CD4-positive, alpha-beta memory T cell (primary cell): ENCODE results near the gene UQCC5. TPM values are rescaled to one million over a fixed set of nuclear protein-coding genes. Genes with fewer than 3 reads are reported as not detected.

Source experiments
- CTCF ChIA-PET: fragments of 350-600 bp; sonication (Branson Sonifier 250); formaldehyde crosslinking; loops from one replicate; lab custom pipeline; 2021; ENCODE audit warnings: inconsistent platforms; ENCODE audit not compliant: partially characterized antibody; lab: Charles Lee
- POLR2A ChIA-PET: fragments of 350-600 bp; sonication (Branson Sonifier 250); formaldehyde crosslinking; loops from one replicate; lab custom pipeline; 2021; ENCODE audit not compliant: partially characterized antibody; lab: Charles Lee
- DNase-seq, 5 donors: peaks; one replicate each; pipeline versions ENCODE4 v3.0.0 to v3.0.0-alpha.2; 2020 to 2022; ENCODE audit warnings: mixed read lengths in 1 of 5
- H3K27ac ChIP-seq: one replicate; pipeline ENCODE4 v1.7.0; 2013; ENCODE audit warnings: low read depth, low read length
- H3K27me3 ChIP-seq: 2 replicates; pipeline ENCODE4 v1.7.0; 2013; ENCODE audit warnings: mild to moderate bottlenecking, low read length, moderate library complexity; ENCODE audit not compliant: insufficient read depth
- H3K36me3 ChIP-seq: 2 replicates; pipeline ENCODE4 v1.7.0; 2013; ENCODE audit warnings: mild to moderate bottlenecking, low read length, moderate library complexity; ENCODE audit not compliant: insufficient read depth
- H3K4me1 ChIP-seq: 2 replicates; pipeline ENCODE4 v1.7.0; 2013; ENCODE audit warnings: mild to moderate bottlenecking, low read length, moderate library complexity; ENCODE audit not compliant: insufficient read depth
- H3K4me3 ChIP-seq, 2 donors: one replicate each; pipeline ENCODE4 v1.7.0; 2013; ENCODE audit warnings: low read length in 2 of 2, mild to moderate bottlenecking in 1 of 2
- H3K9me3 ChIP-seq, 2 donors: one replicate each; pipeline ENCODE4 v1.7.0; 2013; ENCODE audit warnings: low read length in 2 of 2, control low read depth in 1 of 2; ENCODE audit not compliant: control insufficient read depth in 1 of 2
- H3K27ac Mint-ChIP-seq, 7 donors: one replicate each; pipeline ENCODE4 v1.8.0; 2020 to 2021; ENCODE audit warnings: mixed read lengths in 7 of 7, mild to moderate bottlenecking in 6 of 7, inconsistent platforms in 3 of 7, moderate library complexity in 3 of 7
- H3K27me3 Mint-ChIP-seq, 2 donors: one replicate each; pipeline ENCODE4 v1.8.0; 2020 to 2021; ENCODE audit warnings: mixed read lengths in 2 of 2
- H3K36me3 Mint-ChIP-seq, 2 donors: one replicate each; pipeline ENCODE4 v1.8.0; 2020 to 2021; ENCODE audit warnings: mixed read lengths in 2 of 2, inconsistent platforms in 1 of 2, mild to moderate bottlenecking in 1 of 2
- H3K4me1 Mint-ChIP-seq, 4 donors: one replicate each; pipeline ENCODE4 v1.8.0; 2020 to 2021; ENCODE audit warnings: mixed read lengths in 4 of 4, mild to moderate bottlenecking in 1 of 4
- H3K4me3 Mint-ChIP-seq, 8 donors: one replicate each; pipeline ENCODE4 v1.8.0; 2020 to 2021; ENCODE audit warnings: mixed read lengths in 8 of 8, mild to moderate bottlenecking in 7 of 8, moderate library complexity in 6 of 8, inconsistent platforms in 3 of 8
- H3K9me3 Mint-ChIP-seq, 8 donors: one replicate each; pipeline ENCODE4 v1.8.0; 2020 to 2021; ENCODE audit warnings: mixed read lengths in 8 of 8, mild to moderate bottlenecking in 5 of 8, inconsistent platforms in 3 of 8, moderate library complexity in 1 of 8
- intact Hi-C: fragments of 100-400 bp; cut with micrococcal nuclease; formaldehyde crosslinking; loops from one replicate; pipeline ENCODE4 v1.15.1; 2023
- polyA plus RNA-seq, 2 donors: library from polyadenylated mRNA; unstranded; fragments of 300-500 nt; fragmentation: Illumina TruSeq; gene quantifications; one replicate each; pipeline ENCODE4 v1.2.3, GENCODE V29; 2021
- total RNA-seq, 2 experiments: library from RNA; stranded (reverse); gene quantifications; one replicate each; pipeline ENCODE4 v1.2.3, GENCODE V29; 2021

Gene UQCC5, protein sequence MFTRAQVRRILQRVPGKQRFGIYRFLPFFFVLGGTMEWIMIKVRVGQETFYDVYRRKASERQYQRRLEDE
- total RNA-seq (10 to 100 TPM; 12.1 to 13.2 TPM), polyA plus RNA-seq (10 to 100 TPM; 26.5 to 27.1 TPM)

DNA sequence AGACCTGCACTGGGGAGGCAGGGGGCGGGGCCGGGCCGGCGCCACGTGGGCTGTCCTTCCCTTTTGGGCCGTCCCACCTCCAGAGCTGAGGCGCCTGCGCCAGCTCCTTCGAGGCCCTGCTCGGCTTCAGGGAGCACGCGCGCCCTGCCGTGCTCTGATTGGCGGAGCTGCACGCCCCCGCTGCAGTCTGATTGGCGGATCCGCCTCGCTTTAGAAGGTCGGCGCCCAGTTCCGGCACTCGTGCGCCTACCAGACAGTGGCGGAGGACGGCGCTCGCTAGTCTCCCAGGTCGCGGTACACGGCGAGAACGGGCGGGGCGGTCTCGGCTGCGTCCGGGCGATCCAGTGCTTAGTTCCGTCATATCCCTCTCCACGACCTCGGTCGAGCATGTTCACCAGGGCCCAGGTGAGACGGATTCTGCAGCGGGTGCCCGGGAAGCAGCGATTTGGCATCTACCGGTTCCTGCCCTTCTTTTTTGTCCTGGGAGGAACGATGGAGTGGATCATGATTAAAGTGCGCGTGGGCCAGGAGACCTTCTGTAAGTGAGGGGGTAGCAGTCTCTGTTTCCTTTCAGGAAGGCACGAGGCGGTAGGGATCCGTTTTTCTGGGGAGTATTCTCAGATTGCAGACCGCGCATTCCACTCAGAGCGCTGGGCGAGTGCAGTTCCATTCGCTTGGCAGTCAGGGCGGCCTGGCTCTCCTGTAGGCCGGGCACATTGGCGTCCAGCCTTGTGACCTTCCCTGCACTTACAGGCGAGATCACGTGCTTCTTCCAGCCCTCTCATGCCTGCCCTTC, at the start of gene UQCC5:
UQCC5 (plus strand) TSS at position 237 of the 796 bp plus-strand sequence; CDS start at position 388, 151 bp downstream.
- no peaks in the 10 kb centered on the region for H3K27me3 ChIP-seq
- peaks cover 24 to 68% (median 49%) of the 10 kb centered on the region in 4 donors for H3K4me1 Mint-ChIP-seq
- H3K9me3 Mint-ChIP-seq = peaks cover 0 to 3% (median 0%) of the 10 kb centered on the region in 8 donors
- peak within 1 kb of the TSS; percentile 74 for H3K27ac ChIP-seq
- no peaks in the 10 kb centered on the region for H3K9me3 ChIP-seq
- peak within 1 kb of the TSS; percentile 94 to 100 (median 99) for H3K27ac Mint-ChIP-seq
- peaks cover 7 to 25% of the 10 kb centered on the region in 2 donors for H3K36me3 Mint-ChIP-seq
- peaks cover 46% of the 10 kb centered on the region for H3K4me1 ChIP-seq
- POLR2A ChIA-PET = interaction anchor here (0.6 to 1.9 kb wide), 12 partner anchors 10 to 541 kb away, joined by 3 to 9 read pairs (median 4); partner anchors contain the start of genes GLYCTK, NEK4, NISCH and RPL29
- H3K4me3 ChIP-seq = peak within 1 kb of the TSS; percentile 83 to 95
- CTCF ChIA-PET = interaction anchor here (0.9 to 1.3 kb wide), 2 partner anchors 8 to 89 kb away, joined by 3 to 4 read pairs; no protein-coding TSS in a partner anchor
- peak within 1 kb of the TSS; percentile 98 to 100 (median 100) for H3K4me3 Mint-ChIP-seq
- intact Hi-C loops = loop anchor here (1.0 to 5.0 kb wide), 4 partner anchors 80 to 1036 kb away; partner anchors contain the start of genes DCAF1, GNL3, PBRM1 and SPCS1
- no peaks in the 10 kb centered on the region for H3K36me3 ChIP-seq
- DNase-seq = peak; percentile 96 to 99 (median 98)
- no peaks in the 10 kb centered on the region for H3K27me3 Mint-ChIP-seq

DNA sequence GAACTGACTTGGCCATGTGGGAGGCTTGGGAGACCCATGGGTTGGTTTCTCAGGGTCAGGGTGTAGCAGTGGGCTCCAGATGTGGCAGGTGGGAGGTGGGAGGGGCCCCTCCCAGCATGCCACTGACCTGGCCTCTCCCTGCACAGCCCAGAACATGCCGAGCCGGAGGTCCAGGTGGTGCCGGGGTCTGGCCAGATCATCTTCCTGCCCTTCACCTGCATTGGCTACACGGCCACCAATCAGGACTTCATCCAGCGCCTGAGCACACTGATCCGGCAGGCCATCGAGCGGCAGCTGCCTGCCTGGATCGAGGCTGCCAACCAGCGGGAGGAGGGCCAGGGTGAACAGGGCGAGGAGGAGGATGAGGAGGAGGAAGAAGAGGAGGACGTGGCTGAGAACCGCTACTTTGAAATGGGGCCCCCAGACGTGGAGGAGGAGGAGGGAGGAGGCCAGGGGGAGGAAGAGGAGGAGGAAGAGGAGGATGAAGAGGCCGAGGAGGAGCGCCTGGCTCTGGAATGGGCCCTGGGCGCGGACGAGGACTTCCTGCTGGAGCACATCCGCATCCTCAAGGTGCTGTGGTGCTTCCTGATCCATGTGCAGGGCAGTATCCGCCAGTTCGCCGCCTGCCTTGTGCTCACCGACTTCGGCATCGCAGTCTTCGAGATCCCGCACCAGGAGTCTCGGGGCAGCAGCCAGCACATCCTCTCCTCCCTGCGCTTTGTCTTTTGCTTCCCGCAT, 49.2 kb upstream of the UQCC5 start:
- no peaks in the 10 kb centered on the region for H3K9me3 Mint-ChIP-seq
- ChIA-PET POLR2A (no interaction called here), CTCF (no interaction called here)
- peaks cover 42% of the 10 kb centered on the region for H3K36me3 ChIP-seq
- H3K4me1 ChIP-seq = no peaks in the 10 kb centered on the region
- no peaks in the 10 kb centered on the region for H3K9me3 ChIP-seq
- intact Hi-C loops = no loop called here
- H3K36me3 Mint-ChIP-seq = peaks cover 16 to 62% of the 10 kb centered on the region in 2 donors
- H3K27ac ChIP-seq = no peak overlapping the region
- DNase-seq = peak in 1 of 5 donors; percentile 14
- peaks cover 0 to 4% (median 1%) of the 10 kb centered on the region in 4 donors for H3K4me1 Mint-ChIP-seq
- no peaks in the 10 kb centered on the region for H3K27me3 Mint-ChIP-seq
- H3K27me3 ChIP-seq = no peaks in the 10 kb centered on the region
- H3K27ac Mint-ChIP-seq = peak overlapping the region in 1 of 7 donors; percentile 37
- H3K4me3 ChIP-seq = no peak overlapping the region
- no peak overlapping the region for H3K4me3 Mint-ChIP-seq

DNA sequence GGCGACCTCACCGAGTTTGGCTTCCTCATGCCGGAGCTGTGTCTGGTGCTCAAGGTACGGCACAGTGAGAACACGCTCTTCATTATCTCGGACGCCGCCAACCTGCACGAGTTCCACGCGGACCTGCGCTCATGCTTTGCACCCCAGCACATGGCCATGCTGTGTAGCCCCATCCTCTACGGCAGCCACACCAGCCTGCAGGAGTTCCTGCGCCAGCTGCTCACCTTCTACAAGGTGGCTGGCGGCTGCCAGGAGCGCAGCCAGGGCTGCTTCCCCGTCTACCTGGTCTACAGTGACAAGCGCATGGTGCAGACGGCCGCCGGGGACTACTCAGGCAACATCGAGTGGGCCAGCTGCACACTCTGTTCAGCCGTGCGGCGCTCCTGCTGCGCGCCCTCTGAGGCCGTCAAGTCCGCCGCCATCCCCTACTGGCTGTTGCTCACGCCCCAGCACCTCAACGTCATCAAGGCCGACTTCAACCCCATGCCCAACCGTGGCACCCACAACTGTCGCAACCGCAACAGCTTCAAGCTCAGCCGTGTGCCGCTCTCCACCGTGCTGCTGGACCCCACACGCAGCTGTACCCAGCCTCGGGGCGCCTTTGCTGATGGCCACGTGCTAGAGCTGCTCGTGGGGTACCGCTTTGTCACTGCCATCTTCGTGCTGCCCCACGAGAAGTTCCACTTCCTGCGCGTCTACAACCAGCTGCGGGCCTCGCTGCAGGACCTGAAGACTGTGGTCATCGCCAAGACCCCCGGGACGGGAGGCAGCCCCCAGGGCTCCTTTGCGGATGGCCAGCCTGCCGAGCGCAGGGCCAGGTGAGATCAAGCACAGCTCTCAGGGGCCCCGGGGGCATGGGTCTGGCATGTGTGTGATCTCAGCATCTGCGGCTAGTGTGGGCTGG, 48.4 kb upstream of the UQCC5 start:
- peak in 1 of 5 donors; percentile 29 for DNase-seq
- Mint-ChIP-seq H3K27ac (peak overlapping the region in 1 of 7 donors; percentile 37), H3K4me1 (peaks cover 0 to 4% (median 1%) of the 10 kb centered on the region in 4 donors), H3K27me3 (no peaks in the 10 kb centered on the region), H3K36me3 (peaks cover 17 to 65% of the 10 kb centered on the region in 2 donors), H3K4me3 (no peak overlapping the region), H3K9me3 (no peaks in the 10 kb centered on the region)
- ChIA-PET CTCF (no interaction called here), POLR2A (no interaction called here)
- intact Hi-C loops = no loop called here
- H3K27ac ChIP-seq = no peak overlapping the region
- no peaks in the 10 kb centered on the region for H3K4me1 ChIP-seq
- no peak overlapping the region for H3K4me3 ChIP-seq
- H3K27me3 ChIP-seq = no peaks in the 10 kb centered on the region
- peaks cover 44% of the 10 kb centered on the region for H3K36me3 ChIP-seq
- H3K9me3 ChIP-seq = no peaks in the 10 kb centered on the region

DNA sequence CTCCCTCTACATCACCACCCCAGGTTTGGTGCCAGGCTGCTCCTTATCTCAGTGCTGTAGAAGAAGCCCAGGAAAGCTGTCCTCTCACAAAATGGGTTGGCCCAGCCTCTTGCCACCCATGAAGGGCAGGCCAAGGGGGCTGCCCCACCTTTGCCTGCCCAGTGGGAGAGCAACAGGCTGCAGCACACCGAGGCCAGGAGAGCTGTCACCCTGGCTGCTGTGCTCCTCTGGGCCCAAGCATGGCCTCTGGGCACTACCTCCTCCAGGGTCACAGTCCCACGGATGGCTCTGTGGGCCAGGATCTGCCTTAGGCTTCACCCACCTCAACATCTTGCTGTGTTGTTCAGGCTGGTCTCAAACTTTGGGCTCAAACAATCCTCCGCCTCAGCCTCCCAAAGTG, 47.7 kb upstream of the UQCC5 start:
- no peaks in the 10 kb centered on the region for H3K9me3 ChIP-seq
- no peak overlapping the region for H3K4me3 ChIP-seq
- intact Hi-C loops = no loop called here
- no peaks in the 10 kb centered on the region for H3K4me1 ChIP-seq
- no peaks in the 10 kb centered on the region for H3K27me3 ChIP-seq
- CTCF ChIA-PET = no interaction called here
- POLR2A ChIA-PET = interaction anchor here (1.4 kb wide), 1 partner anchor 47 kb away, joined by 5 read pairs; no protein-coding TSS in a partner anchor
- H3K27me3 Mint-ChIP-seq = no peaks in the 10 kb centered on the region
- peak overlapping the region in 1 of 7 donors; percentile 18 for H3K27ac Mint-ChIP-seq
- peak in 1 of 5 donors; percentile 15 for DNase-seq
- H3K9me3 Mint-ChIP-seq = no peaks in the 10 kb centered on the region
- H3K4me1 Mint-ChIP-seq = peaks cover 0 to 4% (median 1%) of the 10 kb centered on the region in 4 donors
- H3K27ac ChIP-seq = no peak overlapping the region
- peaks cover 17 to 61% of the 10 kb centered on the region in 2 donors for H3K36me3 Mint-ChIP-seq
- peaks cover 39% of the 10 kb centered on the region for H3K36me3 ChIP-seq
- no peak overlapping the region for H3K4me3 Mint-ChIP-seq

DNA sequence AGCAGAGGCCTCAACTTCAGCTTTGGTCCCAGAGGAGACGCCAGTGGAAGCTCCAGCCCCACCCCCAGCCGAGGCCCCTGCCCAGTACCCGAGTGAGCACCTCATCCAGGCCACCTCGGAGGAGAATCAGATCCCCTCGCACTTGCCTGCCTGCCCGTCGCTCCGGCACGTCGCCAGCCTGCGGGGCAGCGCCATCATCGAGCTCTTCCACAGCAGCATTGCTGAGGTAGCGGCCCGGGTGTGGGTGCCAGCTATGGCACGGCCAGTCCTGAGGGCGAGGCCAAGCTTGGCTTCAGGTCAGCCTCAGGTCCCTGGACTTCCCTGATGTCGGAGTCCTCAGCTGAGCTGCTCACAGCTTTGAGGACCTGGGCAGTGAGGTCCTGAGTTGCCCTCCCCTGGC, 47.0 kb upstream of the UQCC5 start:
- Histone ChIP-seq H3K27me3 (no peaks in the 10 kb centered on the region), H3K36me3 (peaks cover 37% of the 10 kb centered on the region), H3K4me3 (no peak overlapping the region), H3K27ac (no peak overlapping the region), H3K9me3 (no peaks in the 10 kb centered on the region), H3K4me1 (no peaks in the 10 kb centered on the region)
- peak in 1 of 5 donors; percentile 31 for DNase-seq
- no peaks in the 10 kb centered on the region for H3K27me3 Mint-ChIP-seq
- ChIA-PET POLR2A (interaction anchor here (1.4 kb wide), 1 partner anchor 46 kb away, joined by 5 read pairs; no protein-coding TSS in a partner anchor), CTCF (interaction anchor here (0.9 kb wide), 1 partner anchor 43 kb away, joined by 3 read pairs; no protein-coding TSS in a partner anchor)
- H3K4me3 Mint-ChIP-seq = no peak overlapping the region
- peaks cover 3 to 6% (median 4%) of the 10 kb centered on the region in 4 donors for H3K4me1 Mint-ChIP-seq
- H3K9me3 Mint-ChIP-seq = no peaks in the 10 kb centered on the region
- H3K27ac Mint-ChIP-seq = peak overlapping the region in 1 of 7 donors; percentile 62
- intact Hi-C loops = no loop called here
- peaks cover 17 to 55% of the 10 kb centered on the region in 2 donors for H3K36me3 Mint-ChIP-seq
